Stomach smooth muscle (tissue), 2 donors: ENCODE measurements around the gene NPC2.

Experiments
- H3K27ac ChIP-seq: one replicate; pipeline ENCODE4 v1.7.0; 2013; ENCODE audit warnings: mild to moderate bottlenecking, low read length, inconsistent platforms
- H3K27me3 ChIP-seq, 2 donors: one replicate each; pipeline ENCODE4 v1.7.0; 2013; ENCODE audit warnings: low read length in 2 of 2; ENCODE audit not compliant: insufficient read depth in 2 of 2, control insufficient read depth in 1 of 2
- H3K36me3 ChIP-seq, 2 donors: one replicate each; pipeline ENCODE4 v1.7.0; 2013; ENCODE audit warnings: low read length in 2 of 2; ENCODE audit not compliant: control insufficient read depth in 2 of 2, insufficient read depth in 2 of 2
- H3K4me1 ChIP-seq: one replicate; pipeline ENCODE4 v1.7.0; 2013; ENCODE audit warnings: low read length; ENCODE audit not compliant: control insufficient read depth, insufficient read depth
- H3K4me3 ChIP-seq, 2 donors: one replicate each; pipeline ENCODE4 v1.7.0; 2013; ENCODE audit warnings: low read length in 2 of 2
- H3K9ac ChIP-seq, 2 donors: one replicate each; pipeline ENCODE4 v1.7.0; 2013; ENCODE audit warnings: low read length in 2 of 2, mild to moderate bottlenecking in 1 of 2
- H3K9me3 ChIP-seq, 2 donors: one replicate each; pipeline ENCODE4 v1.7.0; 2013; ENCODE audit warnings: low read length in 2 of 2; ENCODE audit not compliant: control insufficient read depth in 2 of 2
- donor health status: healthy.
- donor health status: Pancreatic carcinoma.

NPC2 gene

GRCh38 chr14:74519316-74520074, 26.4 kb upstream of the NPC2 start:
- no peak overlapping the region for H3K9ac ChIP-seq
- H3K4me1 ChIP-seq: no peaks in the 10 kb centered on the region
- H3K36me3 ChIP-seq: no peaks in the 10 kb centered on the region
- H3K4me3 ChIP-seq: no peak overlapping the region
- no peaks in the 10 kb centered on the region for H3K27me3 ChIP-seq
- H3K27ac ChIP-seq: no peak overlapping the region
- H3K9me3 ChIP-seq: no peaks in the 10 kb centered on the region

- Histone ChIP-seq H3K4me1 (peaks cover 3% of the 10 kb centered on the region), H3K27me3 (no peaks in the 10 kb centered on the region), H3K9ac (no peak overlapping the region), H3K9me3 (no peaks in the 10 kb centered on the region), H3K36me3 (no peaks in the 10 kb centered on the region), H3K4me3 (no peak overlapping the region), H3K27ac (no peak overlapping the region)
Measured at GRCh38 chr14:74518221-74518620, 25.1 kb upstream of the NPC2 start.

GRCh38 chr14:74517731-74518130, 24.6 kb upstream of the NPC2 start:
- Histone ChIP-seq H3K9ac (no peak overlapping the region), H3K9me3 (no peaks in the 10 kb centered on the region), H3K36me3 (no peaks in the 10 kb centered on the region), H3K27ac (no peak overlapping the region), H3K4me1 (peaks cover 3% of the 10 kb centered on the region), H3K4me3 (no peak overlapping the region), H3K27me3 (no peaks in the 10 kb centered on the region)

- Histone ChIP-seq H3K9ac (no peak overlapping the region), H3K9me3 (no peaks in the 10 kb centered on the region), H3K27me3 (peaks cover 0 to 2% of the 10 kb centered on the region in 2 donors), H3K27ac (no peak overlapping the region), H3K4me1 (peaks cover 3% of the 10 kb centered on the region), H3K4me3 (no peak overlapping the region), H3K36me3 (no peaks in the 10 kb centered on the region)
Measured at GRCh38 chr14:74516451-74517160, 23.5 kb upstream of the NPC2 start.

- Histone ChIP-seq H3K36me3 (no peaks in the 10 kb centered on the region), H3K27me3 (peaks cover 0 to 5% of the 10 kb centered on the region in 2 donors), H3K4me1 (peaks cover 3% of the 10 kb centered on the region), H3K9ac (no peak overlapping the region), H3K27ac (no peak overlapping the region), H3K4me3 (no peak overlapping the region), H3K9me3 (no peaks in the 10 kb centered on the region)
Measured at GRCh38 chr14:74515891-74516412, 22.8 kb upstream of the NPC2 start.

- Histone ChIP-seq H3K4me1 (peaks cover 3% of the 10 kb centered on the region), H3K27ac (no peak overlapping the region), H3K27me3 (peaks cover 0 to 5% of the 10 kb centered on the region in 2 donors), H3K36me3 (no peaks in the 10 kb centered on the region), H3K4me3 (peak overlapping the region in 1 of 2 donors; percentile 15), H3K9me3 (no peaks in the 10 kb centered on the region), H3K9ac (no peak overlapping the region)
Measured at GRCh38 chr14:74514471-74514941, 21.4 kb upstream of the NPC2 start.

- Histone ChIP-seq H3K4me3 (no peak overlapping the region), H3K9ac (no peak overlapping the region), H3K9me3 (no peaks in the 10 kb centered on the region), H3K27ac (no peak overlapping the region), H3K4me1 (peaks cover 3% of the 10 kb centered on the region), H3K36me3 (no peaks in the 10 kb centered on the region), H3K27me3 (peaks cover 0 to 5% of the 10 kb centered on the region in 2 donors)
Measured at GRCh38 chr14:74511966-74512830, 19.1 kb upstream of the NPC2 start.

GRCh38 chr14:74510959-74511409, 17.9 kb upstream of the NPC2 start:
- no peaks in the 10 kb centered on the region for H3K9me3 ChIP-seq
- H3K27ac ChIP-seq: no peak overlapping the region
- peaks cover 0 to 5% of the 10 kb centered on the region in 2 donors for H3K27me3 ChIP-seq
- no peaks in the 10 kb centered on the region for H3K36me3 ChIP-seq
- H3K4me3 ChIP-seq: no peak overlapping the region
- peaks cover 3% of the 10 kb centered on the region for H3K4me1 ChIP-seq
- H3K9ac ChIP-seq: no peak overlapping the region

GRCh38 chr14:74510223-74510931, 17.3 kb upstream of the NPC2 start:
- no peak overlapping the region for H3K27ac ChIP-seq
- H3K27me3 ChIP-seq: peaks cover 0 to 5% of the 10 kb centered on the region in 2 donors
- no peaks in the 10 kb centered on the region for H3K36me3 ChIP-seq
- no peaks in the 10 kb centered on the region for H3K9me3 ChIP-seq
- no peak overlapping the region for H3K9ac ChIP-seq
- peaks cover 3% of the 10 kb centered on the region for H3K4me1 ChIP-seq
- H3K4me3 ChIP-seq: no peak overlapping the region
